K562 (cell line): ENCODE data around the gene PKD1. TPM values are rescaled to one million over a fixed set of nuclear protein-coding genes. Genes with fewer than 3 reads are reported as not detected.

ENCODE experiments used
- FIP1L1 ChIP-seq: fragments of 200-400 bp; formaldehyde crosslinking; IDR thresholded peaks from 2 replicates; pipeline ENCODE4 v1.6.1; 2018; ENCODE audit warnings: mild to moderate bottlenecking, low read depth, low read length; ENCODE audit not compliant: poor library complexity, severe bottlenecking
- FOXM1 ChIP-seq, 2 experiments: fragments of 450-650 bp in 1 of 2; sonication (generic) in 1 of 2; formaldehyde crosslinking in 1 of 2; IDR thresholded peaks; 2 replicates each; pipeline versions ENCODE4 v1.6.1 to v1.9.0; 2017 to 2022; ENCODE audit warnings: low read depth in 2 of 2, mild to moderate bottlenecking in 2 of 2, missing genetic modification reagents in 1 of 2, moderate library complexity in 1 of 2
- HDAC3 ChIP-seq: fragments of 450-650 bp; IDR thresholded peaks from 2 replicates; pipeline ENCODE4 v1.6.1; 2018; ENCODE audit warnings: borderline replicate concordance, mild to moderate bottlenecking, moderate library complexity; ENCODE audit not compliant: partially characterized antibody
- HEY1 ChIP-seq: fragments of 250-450 bp; sonication (Bioruptor Pico); IDR thresholded peaks from 2 replicates; pipeline ENCODE4 v1.5.0; 2020; ENCODE audit warnings: mild to moderate bottlenecking, moderate library complexity, borderline replicate concordance
- HNRNPH1 ChIP-seq: fragments of 200-400 bp; formaldehyde crosslinking; optimal IDR thresholded peaks from 2 replicates; pipeline ENCODE3; 2017; ENCODE audit warnings: low read depth, mild to moderate bottlenecking, low read length, moderate library complexity
- MCM7 ChIP-seq, 2 experiments: fragments of 450-650 bp; IDR thresholded peaks; 2 replicates each; pipeline ENCODE4 v1.6.1; 2016 to 2018
- RBM14 ChIP-seq: fragments of 200-400 bp; formaldehyde crosslinking; IDR thresholded peaks from 2 replicates; pipeline ENCODE4 v1.6.1; 2018; ENCODE audit warnings: low read depth, mild to moderate bottlenecking, low read length, moderate library complexity, borderline replicate concordance; ENCODE audit not compliant: insufficient read depth
- RBM17 ChIP-seq: fragments of 200-400 bp; formaldehyde crosslinking; IDR thresholded peaks from 2 replicates; pipeline ENCODE4 v1.6.1; 2017; ENCODE audit warnings: low read depth, mild to moderate bottlenecking, low read length, borderline replicate concordance
- SMARCB1 ChIP-seq: IDR thresholded peaks from 2 replicates; pipeline ENCODE4 v1.6.1; 2011; ENCODE audit warnings: improper control_type of control experiment, low read depth; ENCODE audit not compliant: insufficient read length
- ZBTB17 ChIP-seq: fragments of 450-650 bp; formaldehyde crosslinking; IDR thresholded peaks from 2 replicates; pipeline ENCODE4 v1.4.0; 2020; ENCODE audit warnings: mild to moderate bottlenecking
- ZC3H4 ChIP-seq: sonication (generic); formaldehyde crosslinking; IDR thresholded peaks from 2 replicates; pipeline ENCODE4 v1.9.0; 2021; ENCODE audit warnings: missing genetic modification reagents, borderline replicate concordance
- ZNF239 ChIP-seq: fragments of 250-450 bp; sonication (Bioruptor Pico); IDR thresholded peaks from 2 replicates; pipeline ENCODE4 v1.4.0; 2020; ENCODE audit warnings: mild to moderate bottlenecking
- ZNF316 ChIP-seq: fragments of 450-650 bp; IDR thresholded peaks from 2 replicates; pipeline ENCODE4 v1.6.1; 2016
- ZNF583 ChIP-seq: fragments of 250-450 bp; sonication (Bioruptor Pico); IDR thresholded peaks from 2 replicates; pipeline ENCODE4 v1.4.0; 2020
- polyA plus RNA-seq, 8 experiments: library from polyadenylated mRNA; depleted of rRNA in 4 of 8; stranded (reverse) in 5 of 8; unstranded in 3 of 8; fragments of >200 nt; fragmentation: Nextera tagmentation in 2 of 8; fragmentation: Illumina TruSeq in 1 of 8; extraction: Ambion mirVana in 2 of 8; extraction: Trizol in 1 of 8; gene quantifications; 2 replicates each; pipeline versions ENCODE4 v1.2.1 to v1.2.3, GENCODE V29; 2011 to 2014; ENCODE audit warnings: inconsistent platforms in 1 of 8, missing spikeins in 1 of 8
- total RNA-seq, 7 experiments: library from RNA; depleted of rRNA in 6 of 7; stranded (reverse); fragments of >200 nt in 6 of 7; fragmentation: Illumina TruSeq in 2 of 7; extraction: Trizol in 2 of 7; gene quantifications; 2 replicates each; pipeline versions ENCODE4 v1.2.1 to v1.2.3, GENCODE V29; 2011 to 2021; ENCODE audit warnings: low replicate concordance in 1 of 7
- TF ChIP-seq, protein P1 (sequence below): fragments of 450-650 bp; IDR thresholded peaks from 2 replicates; pipeline ENCODE4 v1.6.1; 2016; ENCODE audit warnings: antibody characterized with exemption
- TF ChIP-seq, protein P2 (sequence below): fragments of 450-650 bp; conservative IDR thresholded peaks from 2 replicates; pipeline ENCODE4 v1.6.1; 2016; ENCODE audit warnings: missing genetic modification characterization, low read depth, mild to moderate bottlenecking, control low read depth, missing compliant biosample characterization
- TF ChIP-seq, protein P3 (sequence below): fragments of 450-650 bp; IDR thresholded peaks from 2 replicates; pipeline ENCODE4 v1.6.1; 2017; ENCODE audit warnings: antibody characterized with exemption, mild to moderate bottlenecking
- TF ChIP-seq, protein P4 (sequence below): sonication (generic); formaldehyde crosslinking; IDR thresholded peaks from 2 replicates; pipeline ENCODE4 v1.9.0; 2022; ENCODE audit warnings: mild to moderate bottlenecking, missing genetic modification reagents

The PKD1 gene
- total and polyA plus RNA-seq, 9 of the 15 experiments (the other 6 are each of a cell fraction or from before 2014, with no cell fraction given), result 0.23 to 93.5 (median 12.6) TPM

DNA sequence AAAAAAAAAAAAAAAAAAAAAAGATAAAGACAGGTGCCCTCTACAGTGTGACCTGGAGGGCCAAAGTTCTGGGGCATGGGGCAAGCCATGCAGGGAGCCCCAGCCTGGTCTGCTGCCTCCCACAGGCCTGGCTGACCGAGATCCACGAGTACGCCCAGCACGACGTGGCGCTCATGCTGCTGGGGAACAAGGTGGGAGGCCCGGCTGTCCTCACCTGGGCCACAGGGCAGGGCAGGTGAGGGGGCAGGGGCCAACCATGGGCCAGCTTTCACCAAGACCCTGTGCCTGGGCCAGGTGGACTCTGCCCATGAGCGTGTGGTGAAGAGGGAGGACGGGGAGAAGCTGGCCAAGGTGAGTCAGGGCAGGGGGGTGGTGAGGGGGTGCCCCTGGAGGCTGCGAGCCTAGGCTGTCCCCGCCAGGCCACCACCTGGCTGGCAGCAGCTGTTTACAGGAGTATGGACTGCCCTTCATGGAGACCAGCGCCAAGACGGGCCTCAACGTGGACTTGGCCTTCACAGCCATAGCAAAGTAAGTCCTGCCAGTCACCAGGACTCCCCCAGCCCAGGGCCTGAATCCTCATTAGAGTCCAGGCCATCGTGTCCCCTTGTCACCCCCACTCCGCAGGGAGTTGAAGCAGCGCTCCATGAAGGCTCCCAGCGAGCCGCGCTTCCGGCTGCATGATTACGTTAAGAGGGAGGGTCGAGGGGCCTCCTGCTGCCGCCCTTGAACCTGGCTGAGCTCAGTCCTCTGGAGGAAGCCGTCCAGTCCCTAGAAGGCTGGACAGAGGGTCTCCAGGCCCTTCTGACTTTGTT is 17.2 kb upstream of the PKD1 start (continued):
- TF ChIP-seq, protein P1, sequence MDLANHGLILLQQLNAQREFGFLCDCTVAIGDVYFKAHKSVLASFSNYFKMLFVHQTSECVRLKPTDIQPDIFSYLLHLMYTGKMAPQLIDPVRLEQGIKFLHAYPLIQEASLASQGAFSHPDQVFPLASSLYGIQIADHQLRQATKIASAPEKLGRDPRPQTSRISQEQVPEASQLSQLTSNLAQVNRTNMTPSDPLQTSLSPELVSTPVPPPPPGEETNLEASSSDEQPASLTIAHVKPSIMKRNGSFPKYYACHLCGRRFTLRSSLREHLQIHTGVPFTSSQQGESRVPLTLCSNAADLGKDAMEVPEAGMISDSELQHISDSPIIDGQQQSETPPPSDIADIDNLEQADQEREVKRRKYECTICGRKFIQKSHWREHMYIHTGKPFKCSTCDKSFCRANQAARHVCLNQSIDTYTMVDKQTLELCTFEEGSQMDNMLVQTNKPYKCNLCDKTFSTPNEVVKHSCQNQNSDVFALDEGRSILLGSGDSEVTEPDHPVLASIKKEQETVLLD, result no peak
- no peak for TF ChIP-seq ZBTB17
- TF ChIP-seq, protein P2, sequence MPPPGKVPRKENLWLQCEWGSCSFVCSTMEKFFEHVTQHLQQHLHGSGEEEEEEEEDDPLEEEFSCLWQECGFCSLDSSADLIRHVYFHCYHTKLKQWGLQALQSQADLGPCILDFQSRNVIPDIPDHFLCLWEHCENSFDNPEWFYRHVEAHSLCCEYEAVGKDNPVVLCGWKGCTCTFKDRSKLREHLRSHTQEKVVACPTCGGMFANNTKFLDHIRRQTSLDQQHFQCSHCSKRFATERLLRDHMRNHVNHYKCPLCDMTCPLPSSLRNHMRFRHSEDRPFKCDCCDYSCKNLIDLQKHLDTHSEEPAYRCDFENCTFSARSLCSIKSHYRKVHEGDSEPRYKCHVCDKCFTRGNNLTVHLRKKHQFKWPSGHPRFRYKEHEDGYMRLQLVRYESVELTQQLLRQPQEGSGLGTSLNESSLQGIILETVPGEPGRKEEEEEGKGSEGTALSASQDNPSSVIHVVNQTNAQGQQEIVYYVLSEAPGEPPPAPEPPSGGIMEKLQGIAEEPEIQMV (tag), result no peak
- no peak for TF ChIP-seq HEY1
- TF ChIP-seq, protein P3, sequence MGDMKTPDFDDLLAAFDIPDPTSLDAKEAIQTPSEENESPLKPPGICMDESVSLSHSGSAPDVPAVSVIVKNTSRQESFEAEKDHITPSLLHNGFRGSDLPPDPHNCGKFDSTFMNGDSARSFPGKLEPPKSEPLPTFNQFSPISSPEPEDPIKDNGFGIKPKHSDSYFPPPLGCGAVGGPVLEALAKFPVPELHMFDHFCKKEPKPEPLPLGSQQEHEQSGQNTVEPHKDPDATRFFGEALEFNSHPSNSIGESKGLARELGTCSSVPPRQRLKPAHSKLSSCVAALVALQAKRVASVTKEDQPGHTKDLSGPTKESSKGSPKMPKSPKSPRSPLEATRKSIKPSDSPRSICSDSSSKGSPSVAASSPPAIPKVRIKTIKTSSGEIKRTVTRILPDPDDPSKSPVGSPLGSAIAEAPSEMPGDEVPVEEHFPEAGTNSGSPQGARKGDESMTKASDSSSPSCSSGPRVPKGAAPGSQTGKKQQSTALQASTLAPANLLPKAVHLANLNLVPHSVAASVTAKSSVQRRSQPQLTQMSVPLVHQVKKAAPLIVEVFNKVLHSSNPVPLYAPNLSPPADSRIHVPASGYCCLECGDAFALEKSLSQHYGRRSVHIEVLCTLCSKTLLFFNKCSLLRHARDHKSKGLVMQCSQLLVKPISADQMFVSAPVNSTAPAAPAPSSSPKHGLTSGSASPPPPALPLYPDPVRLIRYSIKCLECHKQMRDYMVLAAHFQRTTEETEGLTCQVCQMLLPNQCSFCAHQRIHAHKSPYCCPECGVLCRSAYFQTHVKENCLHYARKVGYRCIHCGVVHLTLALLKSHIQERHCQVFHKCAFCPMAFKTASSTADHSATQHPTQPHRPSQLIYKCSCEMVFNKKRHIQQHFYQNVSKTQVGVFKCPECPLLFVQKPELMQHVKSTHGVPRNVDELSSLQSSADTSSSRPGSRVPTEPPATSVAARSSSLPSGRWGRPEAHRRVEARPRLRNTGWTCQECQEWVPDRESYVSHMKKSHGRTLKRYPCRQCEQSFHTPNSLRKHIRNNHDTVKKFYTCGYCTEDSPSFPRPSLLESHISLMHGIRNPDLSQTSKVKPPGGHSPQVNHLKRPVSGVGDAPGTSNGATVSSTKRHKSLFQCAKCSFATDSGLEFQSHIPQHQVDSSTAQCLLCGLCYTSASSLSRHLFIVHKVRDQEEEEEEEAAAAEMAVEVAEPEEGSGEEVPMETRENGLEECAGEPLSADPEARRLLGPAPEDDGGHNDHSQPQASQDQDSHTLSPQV, result no peak; the same call in 1 of the 2 replicates
- no peak for TF ChIP-seq MCM7 (IDR thresholded peaks at IDR 0.05)
- no peak; the same call in 1 of the 2 replicates for TF ChIP-seq RBM14
- no peak for TF ChIP-seq HDAC3
- no peak for TF ChIP-seq FOXM1 (IDR thresholded peaks at IDR 0.05; ENCODE audit: low read depth)
- TF ChIP-seq FOXM1 (CRISPR knock-in tag; IDR thresholded peaks at IDR 0.05; ENCODE audit: low read depth), result 0 out of 2 replicates have a peak, but pooled peaks have one; percentile 18
- no peak for TF ChIP-seq HNRNPH1
- TF ChIP-seq, protein P4, sequence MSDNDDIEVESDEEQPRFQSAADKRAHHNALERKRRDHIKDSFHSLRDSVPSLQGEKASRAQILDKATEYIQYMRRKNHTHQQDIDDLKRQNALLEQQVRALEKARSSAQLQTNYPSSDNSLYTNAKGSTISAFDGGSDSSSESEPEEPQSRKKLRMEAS (CRISPR knock-in tag), result peak; percentile 62; the same call in 1 of the 2 replicates
- TF ChIP-seq ZC3H4 (CRISPR knock-in tag), result peak; percentile 79; the same call in 1 of the 2 replicates
- TF ChIP-seq ZNF239, result no peak
- TF ChIP-seq SMARCB1, result no peak
- TF ChIP-seq RBM17, result no peak
- TF ChIP-seq ZNF316, result no peak
- peak; percentile 83 for TF ChIP-seq FIP1L1
- TF ChIP-seq ZNF583 (CRISPR knock-in tag), result no peak
